ENCODE data around the gene CPNE5. TPM values are rescaled to one million over a fixed set of nuclear protein-coding genes. Genes with fewer than 3 reads are reported as not detected.

CPNE5 gene
- total RNA-seq, 4 donors from 2014 or later, result 0.39 to 3.0 (median 1.4) TPM

GRCh38 chr6:36765594-36766398 lies 73.4 kb downstream of the CPNE5 start:
- peaks cover 0 to 33% (median 6%) of the 10 kb centered on the region in 4 donors for H3K4me1 ChIP-seq
- WGBS, 2 donors, result 24 to 26% methylated on average over 16 of the region's 17 CpGs
- no peak overlapping the region for H3K27ac ChIP-seq
- no peak overlapping the region for H3K4me3 ChIP-seq
- H3K9me3 ChIP-seq, result no peaks in the 10 kb centered on the region
- TF ChIP-seq POLR2A (IDR thresholded peaks at IDR 0.05) (no peak), EP300 (IDR thresholded peaks at IDR 0.05) (no peak), CTCF (IDR thresholded peaks at IDR 0.05) (peak; percentile 66 to 89 (median 73))
- no peaks in the 10 kb centered on the region for H3K36me3 ChIP-seq
- peak; percentile 69 to 78 for DNase-seq (ENCODE audit: low spot score in 2 of 2)
- no peaks in the 10 kb centered on the region for H3K27me3 ChIP-seq

DNA sequence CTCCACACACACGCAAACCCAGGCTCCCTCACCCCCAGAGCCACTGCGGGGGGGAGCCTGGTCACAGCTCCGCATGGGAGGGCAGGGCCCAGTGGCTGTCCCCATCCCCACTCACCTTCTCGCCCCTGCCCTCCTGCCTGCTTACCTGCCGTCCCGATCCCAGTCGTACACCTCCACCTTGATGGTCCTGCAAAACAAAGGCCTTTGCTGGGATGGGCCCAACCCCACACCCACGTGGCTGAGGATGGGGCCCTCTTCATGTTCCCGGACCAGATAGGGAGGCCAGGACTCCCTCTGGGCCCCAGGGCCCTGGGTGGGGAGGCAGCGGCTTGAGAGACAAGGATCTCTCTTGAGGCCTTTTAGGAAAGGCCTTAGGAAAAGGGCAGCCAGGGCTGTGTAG lies 74.1 kb downstream of the CPNE5 start:
- WGBS, 2 donors, result 57 to 75% methylated on average over 7 to 10 of the region's 10 CpGs
- no peaks in the 10 kb centered on the region for H3K27me3 ChIP-seq
- no peak for DNase-seq (ENCODE audit: low spot score in 2 of 2)
- TF ChIP-seq CTCF (IDR thresholded peaks at IDR 0.05) (no peak), POLR2A (IDR thresholded peaks at IDR 0.05) (no peak), EP300 (IDR thresholded peaks at IDR 0.05) (no peak)
- peaks cover 0 to 28% (median 6%) of the 10 kb centered on the region in 4 donors for H3K4me1 ChIP-seq
- no peak overlapping the region for H3K27ac ChIP-seq
- H3K4me3 ChIP-seq, result no peak overlapping the region
- H3K9me3 ChIP-seq, result no peaks in the 10 kb centered on the region
- no peaks in the 10 kb centered on the region for H3K36me3 ChIP-seq

DNA sequence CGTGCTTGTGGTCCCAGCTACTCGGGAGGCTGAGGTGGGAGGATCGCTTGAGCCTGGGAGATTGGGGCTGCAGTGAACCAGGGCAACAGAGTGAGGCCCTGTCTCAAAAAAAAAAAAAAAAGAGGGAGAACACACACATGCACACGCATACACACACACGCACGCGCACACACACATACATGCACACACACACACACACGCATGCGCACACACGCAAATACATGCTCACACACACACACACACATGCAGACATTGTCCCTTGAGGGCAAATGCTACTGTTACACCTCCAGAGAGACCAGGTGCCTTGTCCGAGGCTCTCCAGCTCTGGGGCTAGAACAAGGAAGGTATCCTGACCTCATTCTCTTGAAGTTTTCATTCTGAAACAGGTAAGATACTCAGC lies 77.1 kb downstream of the CPNE5 start:
- no peak overlapping the region for H3K27ac ChIP-seq
- peaks cover 0 to 25% (median 7%) of the 10 kb centered on the region in 4 donors for H3K4me1 ChIP-seq
- TF ChIP-seq CTCF (IDR thresholded peaks at IDR 0.05) (no peak), POLR2A (IDR thresholded peaks at IDR 0.05) (no peak), EP300 (IDR thresholded peaks at IDR 0.05) (no peak)
- H3K4me3 ChIP-seq, result no peak overlapping the region
- no peak for DNase-seq (ENCODE audit: low spot score in 2 of 2)
- no peaks in the 10 kb centered on the region for H3K36me3 ChIP-seq
- no peaks in the 10 kb centered on the region for H3K9me3 ChIP-seq
- 86 to 94% methylated on average over 11 of the region's 11 CpGs for WGBS, 2 donors
- no peaks in the 10 kb centered on the region for H3K27me3 ChIP-seq

DNA sequence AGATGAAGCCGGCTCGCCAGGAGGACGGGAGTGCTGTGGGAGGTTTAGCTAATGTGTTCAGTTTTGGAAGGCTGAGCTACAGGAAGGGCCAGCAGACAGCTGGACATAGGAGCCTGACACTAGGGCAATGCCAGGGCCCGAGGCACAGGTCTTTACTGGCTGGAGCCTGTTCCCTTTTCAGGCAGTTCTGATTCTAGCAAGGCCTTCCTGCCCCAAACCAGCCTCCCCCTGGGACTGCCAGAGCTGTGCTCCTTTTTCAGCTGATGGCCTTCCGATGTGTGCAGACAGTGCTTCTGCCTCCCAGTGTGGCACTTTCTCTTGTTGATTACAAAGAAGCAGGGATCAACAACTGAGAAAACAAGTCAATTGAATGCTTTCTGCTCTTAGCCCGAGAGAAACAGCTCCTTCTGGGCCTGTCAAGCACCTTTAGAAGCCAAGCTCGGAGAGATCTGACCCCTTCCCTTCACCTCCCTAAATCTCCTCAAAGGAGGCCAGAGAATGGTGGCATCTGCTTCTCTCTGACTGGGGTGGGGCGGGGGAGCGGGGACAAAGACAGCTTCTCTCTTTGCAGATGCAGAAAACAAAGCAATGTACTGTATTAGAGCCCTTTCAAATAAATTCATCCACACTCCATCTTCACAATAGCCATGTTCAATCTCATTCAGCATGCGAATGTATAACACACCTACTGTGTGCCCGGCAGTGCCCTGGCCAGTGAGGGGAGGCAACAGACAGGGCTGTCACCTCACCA lies 78.4 kb downstream of the CPNE5 start:
- H3K27ac ChIP-seq, result peak overlapping the region in 2 of 4 donors; percentile 19 to 46
- peaks cover 0 to 19% (median 7%) of the 10 kb centered on the region in 4 donors for H3K4me1 ChIP-seq
- no peaks in the 10 kb centered on the region for H3K36me3 ChIP-seq
- whole genome bisulfite sequencing, 2 donors, result 60 to 65% methylated on average over 11 of the region's 11 CpGs
- TF ChIP-seq CTCF (IDR thresholded peaks at IDR 0.05), result no peak
- no peak for TF ChIP-seq POLR2A (IDR thresholded peaks at IDR 0.05)
- no peak for TF ChIP-seq EP300 (IDR thresholded peaks at IDR 0.05)
- H3K27me3 ChIP-seq, result no peaks in the 10 kb centered on the region
- DNase-seq (ENCODE audit: low spot score in 2 of 2), result no peak
- no peak overlapping the region for H3K4me3 ChIP-seq
- no peaks in the 10 kb centered on the region for H3K9me3 ChIP-seq
